NCI-H226 (cell line): ENCODE data around the gene CLNS1A.
A peak's percentile ranks its signal among the peaks of the same experiment; 100 is the strongest.
"Not testable (repeated sequence)": the region's sequence is repeated elsewhere in the genome, so short reads cannot be mapped to it uniquely, and the experiment has no call there.

Source experiments
- DNase-seq: peaks from one replicate; pipeline ENCODE4 v3.0.0-alpha.2; 2015

The CLNS1A gene

GRCh38 chr11:77617892-77618291, 19.7 kb downstream of the CLNS1A start:
- no peak for DNase-seq

GRCh38 chr11:77611921-77612320, 25.7 kb downstream of the CLNS1A start:
- no peak for DNase-seq

GRCh38 chr11:77609234-77609633, 28.4 kb downstream of the CLNS1A start:
- DNase-seq = no peak

- no peak for DNase-seq
Observed at GRCh38 chr11:77604281-77604680, 33.3 kb downstream of the CLNS1A start.

GRCh38 chr11:77602381-77603088, 35.1 kb downstream of the CLNS1A start:
- DNase-seq = peak; percentile 89

GRCh38 chr11:77598195-77598594, 39.4 kb downstream of the CLNS1A start:
- DNase-seq = no peak

- DNase-seq = peak; percentile 52
Observed at GRCh38 chr11:77596626-77597025, 41.0 kb downstream of the CLNS1A start.

- DNase-seq = no peak
Observed at GRCh38 chr11:77593883-77594282, 43.7 kb downstream of the CLNS1A start.

- no peak for DNase-seq
Observed at GRCh38 chr11:77592727-77593126, 44.9 kb downstream of the CLNS1A start.

GRCh38 chr11:77590194-77590782, 47.3 kb downstream of the CLNS1A start:
- no peak for DNase-seq

- DNase-seq = peak; percentile 79
Observed at GRCh38 chr11:77589521-77590193, 47.9 kb downstream of the CLNS1A start, which contains the start of gene AQP11. Gene AQP11, plus strand, starts transcription at chr11:77589953. Its CDS starts 40 bp downstream, at chr11:77589993.

GRCh38 chr11:77589181-77589520, 48.4 kb downstream of the CLNS1A start:
- DNase-seq = no peak

GRCh38 chr11:77580712-77581337, 56.8 kb downstream of the CLNS1A start:
- DNase-seq = peak; percentile 38

GRCh38 chr11:77575428-77575827, 62.2 kb downstream of the CLNS1A start:
- not testable (repeated sequence) for DNase-seq

- not testable (repeated sequence) for DNase-seq
Observed at GRCh38 chr11:77570896-77571295, 66.7 kb downstream of the CLNS1A start.

- no peak for DNase-seq
Observed at GRCh38 chr11:77569676-77570070, 67.9 kb downstream of the CLNS1A start.

- no peak for DNase-seq
Observed at GRCh38 chr11:77568916-77569675, 68.5 kb downstream of the CLNS1A start.

GRCh38 chr11:77568306-77568705, 69.3 kb downstream of the CLNS1A start:
- no peak for DNase-seq
